Cardiac fibroblast (primary cell): ENCODE measurements around the gene PEAK1.
A peak's percentile ranks its signal among the peaks of the same experiment; 100 is the strongest.

Source experiments
- DNase-seq, 2 donors: peaks; one replicate each; pipeline versions ENCODE4 v3.0.0 to v3.0.0-alpha.2; 2010; ENCODE audit warnings: low read depth in 2 of 2
- H3K4me3 ChIP-seq, 2 donors: replicated peaks in 1 of 2; 1 replicate in 1 of 2; 2 replicates in 1 of 2; pipeline ENCODE4 v1.5.1; 2011; ENCODE audit warnings: low read depth in 2 of 2, low read length in 2 of 2, mild to moderate bottlenecking in 2 of 2, moderate library complexity in 1 of 2
- TF ChIP-seq, protein P1 (sequence below): IDR thresholded peaks from one replicate; pipeline ENCODE4 v1.5.1; 2011; ENCODE audit warnings: low read depth, mild to moderate bottlenecking, low read length, inconsistent platforms

Gene PEAK1

GRCh38 chr15:77350792-77351191, 69.1 kb downstream of the PEAK1 start:
- no peak for DNase-seq
- TF ChIP-seq, protein P1, sequence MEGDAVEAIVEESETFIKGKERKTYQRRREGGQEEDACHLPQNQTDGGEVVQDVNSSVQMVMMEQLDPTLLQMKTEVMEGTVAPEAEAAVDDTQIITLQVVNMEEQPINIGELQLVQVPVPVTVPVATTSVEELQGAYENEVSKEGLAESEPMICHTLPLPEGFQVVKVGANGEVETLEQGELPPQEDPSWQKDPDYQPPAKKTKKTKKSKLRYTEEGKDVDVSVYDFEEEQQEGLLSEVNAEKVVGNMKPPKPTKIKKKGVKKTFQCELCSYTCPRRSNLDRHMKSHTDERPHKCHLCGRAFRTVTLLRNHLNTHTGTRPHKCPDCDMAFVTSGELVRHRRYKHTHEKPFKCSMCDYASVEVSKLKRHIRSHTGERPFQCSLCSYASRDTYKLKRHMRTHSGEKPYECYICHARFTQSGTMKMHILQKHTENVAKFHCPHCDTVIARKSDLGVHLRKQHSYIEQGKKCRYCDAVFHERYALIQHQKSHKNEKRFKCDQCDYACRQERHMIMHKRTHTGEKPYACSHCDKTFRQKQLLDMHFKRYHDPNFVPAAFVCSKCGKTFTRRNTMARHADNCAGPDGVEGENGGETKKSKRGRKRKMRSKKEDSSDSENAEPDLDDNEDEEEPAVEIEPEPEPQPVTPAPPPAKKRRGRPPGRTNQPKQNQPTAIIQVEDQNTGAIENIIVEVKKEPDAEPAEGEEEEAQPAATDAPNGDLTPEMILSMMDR, result no peak
- no peak overlapping the region for H3K4me3 ChIP-seq

- DNase-seq, result no peak
- TF ChIP-seq, protein P1, result no peak
- no peak overlapping the region for H3K4me3 ChIP-seq
Observed at GRCh38 chr15:77349666-77350065, 70.2 kb downstream of the PEAK1 start.

DNA sequence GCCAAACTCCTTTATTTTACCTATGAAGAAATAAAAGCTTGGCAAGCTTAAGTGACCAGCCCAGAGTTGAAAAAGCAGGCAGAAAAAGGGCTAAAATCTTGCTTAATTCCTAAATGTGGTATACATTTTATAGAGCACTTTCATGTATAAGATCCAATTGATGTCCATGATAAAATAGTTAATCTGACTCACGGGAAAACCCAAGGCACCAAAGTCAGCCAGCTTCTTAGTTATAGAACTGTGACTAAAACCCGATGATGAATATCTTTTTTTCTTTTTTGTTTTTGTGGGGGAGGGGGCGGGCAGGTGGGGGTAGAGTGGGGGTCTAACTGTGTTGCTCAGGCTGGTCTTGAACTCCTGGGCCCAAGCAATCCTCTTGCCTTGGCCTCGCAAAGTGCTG, 71.4 kb downstream of the PEAK1 start:
- H3K4me3 ChIP-seq, result no peak overlapping the region
- DNase-seq, result no peak
- TF ChIP-seq, protein P1, result no peak

GRCh38 chr15:77347197-77347596, 72.7 kb downstream of the PEAK1 start:
- peak; percentile 12 to 35 for DNase-seq

GRCh38 chr15:77346245-77347036, 73.5 kb downstream of the PEAK1 start:
- DNase-seq, result no peak
- TF ChIP-seq, protein P1, result no peak
- H3K4me3 ChIP-seq, result no peak overlapping the region

More at GRCh38 chr15:77347197-77347596, 72.7 kb downstream of the PEAK1 start:
- TF ChIP-seq, protein P1, result no peak
- H3K4me3 ChIP-seq, result no peak overlapping the region

DNA sequence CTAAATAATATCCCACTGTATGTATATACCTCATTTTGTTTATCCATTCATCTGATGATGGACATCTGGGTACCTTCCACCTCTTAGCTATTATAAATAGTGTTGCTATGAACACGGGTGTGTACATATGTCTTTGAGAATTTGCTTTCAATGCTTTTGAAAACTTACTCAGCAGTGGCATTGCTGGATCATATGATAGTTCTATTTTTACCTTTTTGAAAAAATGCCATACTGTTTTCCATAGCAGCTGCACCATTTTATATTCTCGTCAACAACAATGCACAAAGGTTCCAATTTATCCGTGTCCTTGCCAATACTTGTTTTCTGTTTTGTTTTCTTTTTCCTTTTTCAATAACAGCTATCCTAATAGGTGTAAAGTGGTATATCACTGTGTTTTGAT, 77.1 kb downstream of the PEAK1 start:
- H3K4me3 ChIP-seq, result no peak overlapping the region
- no peak for DNase-seq
- TF ChIP-seq, protein P1, result no peak
